HG03460 (cell line): Measurements from ENCODE around the gene SIRT7.

Experiments
- ATAC-seq: cut with Tn5 transposase; IDR thresholded peaks from one replicate; pipeline ENCODE4 v1.9.1; 2021; ENCODE audit not compliant: unreplicated experiment

The SIRT7 gene

GRCh38 chr17:81867170-81867990 is 50.6 kb downstream of the SIRT7 start:
- no peak for ATAC-seq

- no peak for ATAC-seq
Observed at GRCh38 chr17:81866440-81867169, 51.4 kb downstream of the SIRT7 start.

- ATAC-seq = no peak
Observed at GRCh38 chr17:81865733-81866439, 52.1 kb downstream of the SIRT7 start.

GRCh38 chr17:81865358-81865732 is 52.6 kb downstream of the SIRT7 start:
- no peak for ATAC-seq

GRCh38 chr17:81863833-81864768 is 53.9 kb downstream of the SIRT7 start:
- no peak for ATAC-seq

- no peak for ATAC-seq
Observed at GRCh38 chr17:81863123-81863675, 54.8 kb downstream of the SIRT7 start.
